K562 (cell line): ENCODE data around the gene CAPS. TPM values are rescaled to one million over a fixed set of nuclear protein-coding genes. Genes with fewer than 3 reads are reported as not detected.

ENCODE experiments used
- BCLAF1 ChIP-seq, 2 experiments: fragments of 450-650 bp in 1 of 2; IDR thresholded peaks; 2 replicates each; pipeline ENCODE4 v1.6.1; 2011 to 2017; ENCODE audit warnings: low read depth in 2 of 2, antibody characterized with exemption in 1 of 2, borderline replicate concordance in 1 of 2, low read length in 1 of 2, mild to moderate bottlenecking in 1 of 2, mixed read lengths in 1 of 2; ENCODE audit not compliant: control insufficient read depth in 1 of 2
- BRD4 ChIP-seq: fragments of 200-600 bp; sonication (generic); IDR thresholded peaks from 2 replicates; pipeline ENCODE4 v1.6.1; 2017; ENCODE audit warnings: inconsistent platforms
- GABPB2 ChIP-seq: fragments of 250-450 bp; sonication (Bioruptor Pico); conservative IDR thresholded peaks from 2 replicates; pipeline ENCODE4 v1.5.1; 2021; ENCODE audit warnings: mild to moderate bottlenecking
- GTF2F1 ChIP-seq: IDR thresholded peaks from 2 replicates; pipeline ENCODE4 v1.6.1; 2011; ENCODE audit warnings: low read depth, low read length, improper control_type of control experiment
- NRF1 ChIP-seq, 2 experiments: fragments of 450-650 bp; IDR thresholded peaks in 1 of 2; conservative IDR thresholded peaks in 1 of 2; 2 replicates each; pipeline ENCODE4 v1.6.1; 2014; ENCODE audit warnings: mild to moderate bottlenecking in 2 of 2
- RBM14 ChIP-seq: fragments of 200-400 bp; formaldehyde crosslinking; IDR thresholded peaks from 2 replicates; pipeline ENCODE4 v1.6.1; 2018; ENCODE audit warnings: low read depth, mild to moderate bottlenecking, low read length, moderate library complexity, borderline replicate concordance; ENCODE audit not compliant: insufficient read depth
- RNF2 ChIP-seq: sonication (generic); IDR thresholded peaks from 2 replicates; pipeline ENCODE4 v1.6.1; 2016
- TAF15 ChIP-seq: fragments of 200-400 bp; formaldehyde crosslinking; IDR thresholded peaks from 2 replicates; pipeline ENCODE4 v1.6.1; 2017; ENCODE audit warnings: mild to moderate bottlenecking, low read depth, low read length, moderate library complexity
- TAF7 ChIP-seq: fragments of 450-650 bp; IDR thresholded peaks from 2 replicates; pipeline ENCODE4 v1.6.1; 2016; ENCODE audit warnings: missing genetic modification characterization, missing compliant biosample characterization
- TCFL5 ChIP-seq: fragments of 250-450 bp; sonication (Bioruptor Pico); conservative IDR thresholded peaks from 2 replicates; pipeline ENCODE4 v1.6.1; 2021; ENCODE audit warnings: mild to moderate bottlenecking, moderate library complexity, matching md5 sums
- TFE3 ChIP-seq: fragments of 450-650 bp; formaldehyde crosslinking; IDR thresholded peaks from 2 replicates; pipeline ENCODE4 v1.4.0; 2020; ENCODE audit warnings: mild to moderate bottlenecking, mixed read lengths
- ZNF407 ChIP-seq: fragments of 450-650 bp; IDR thresholded peaks from 2 replicates; pipeline ENCODE4 v1.6.1; 2016; ENCODE audit warnings: low read depth
- polyA plus RNA-seq, 8 experiments: library from polyadenylated mRNA; depleted of rRNA in 4 of 8; stranded (reverse) in 5 of 8; unstranded in 3 of 8; fragments of >200 nt; fragmentation: Nextera tagmentation in 2 of 8; fragmentation: Illumina TruSeq in 1 of 8; extraction: Ambion mirVana in 2 of 8; extraction: Trizol in 1 of 8; gene quantifications; 2 replicates each; pipeline versions ENCODE4 v1.2.1 to v1.2.3, GENCODE V29; 2011 to 2014; ENCODE audit warnings: inconsistent platforms in 1 of 8, missing spikeins in 1 of 8
- total RNA-seq, 7 experiments: library from RNA; depleted of rRNA in 6 of 7; stranded (reverse); fragments of >200 nt in 6 of 7; fragmentation: Illumina TruSeq in 2 of 7; extraction: Trizol in 2 of 7; gene quantifications; 2 replicates each; pipeline versions ENCODE4 v1.2.1 to v1.2.3, GENCODE V29; 2011 to 2021; ENCODE audit warnings: low replicate concordance in 1 of 7
- TF ChIP-seq, protein P1 (sequence below): sonication (generic); formaldehyde crosslinking; IDR thresholded peaks from 2 replicates; pipeline ENCODE4 v1.8.0; 2022; ENCODE audit warnings: mild to moderate bottlenecking, low read depth, missing genetic modification reagents

Gene CAPS
- total and polyA plus RNA-seq, 9 of the 15 experiments (the other 6 are each of a cell fraction or from before 2014, with no cell fraction given) = 0.15 to 4.0 (median 0.91) TPM

DNA sequence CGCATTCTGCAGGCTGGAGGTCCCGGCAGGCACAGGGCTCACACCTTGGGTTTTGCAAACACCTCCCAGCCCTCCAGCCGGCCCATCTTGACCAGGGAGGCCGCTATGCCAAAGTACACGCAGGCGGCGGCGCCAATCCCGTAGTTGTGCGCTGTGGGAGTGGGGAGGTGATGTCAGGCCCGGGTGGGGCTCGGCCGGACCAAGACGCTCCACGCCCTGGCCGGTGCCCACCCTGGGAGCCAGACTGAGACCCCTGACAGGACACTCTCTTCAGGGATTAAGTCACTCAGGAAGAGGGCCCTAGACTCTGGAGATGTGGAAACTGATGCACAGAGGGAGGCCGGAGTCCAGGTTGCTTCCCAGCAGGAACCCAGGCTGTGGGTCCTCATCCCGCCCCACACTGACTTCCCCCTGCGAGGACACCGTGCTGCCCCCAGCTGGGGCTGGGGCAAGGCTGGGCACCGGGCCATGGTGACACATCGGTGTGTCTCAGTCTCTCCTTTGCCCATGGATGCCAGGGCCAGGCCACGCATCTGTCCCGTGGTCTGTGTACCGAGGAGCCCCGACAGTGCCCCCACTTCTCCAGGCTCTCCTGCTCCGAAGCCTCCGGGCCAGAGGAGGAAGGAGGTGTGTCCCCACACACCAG lies 19.2 kb upstream of the CAPS start (continued):
- TF ChIP-seq BCLAF1 (IDR thresholded peaks at IDR 0.05; ENCODE audit: borderline replicate concordance in 1 of 2, control insufficient read depth in 1 of 2, low read depth in 2 of 2, low read length in 1 of 2) (no peak), NRF1 (conservative IDR thresholded peaks at IDR 0.05 in 1 of 2, IDR thresholded peaks at IDR 0.05 in 1 of 2) (peak in 1 of 2 experiments; percentile 3; a peak in 1 of 4 replicates), TCFL5 (CRISPR knock-in tag) (no peak), ZNF407 (no peak), TFE3 (no peak), GTF2F1 (no peak), GABPB2 (CRISPR knock-in tag) (no peak), RBM14 (no peak), RNF2 (no peak), TAF15 (no peak), TAF7 (tag) (no peak), BRD4 (no peak)
- TF ChIP-seq, protein P1, sequence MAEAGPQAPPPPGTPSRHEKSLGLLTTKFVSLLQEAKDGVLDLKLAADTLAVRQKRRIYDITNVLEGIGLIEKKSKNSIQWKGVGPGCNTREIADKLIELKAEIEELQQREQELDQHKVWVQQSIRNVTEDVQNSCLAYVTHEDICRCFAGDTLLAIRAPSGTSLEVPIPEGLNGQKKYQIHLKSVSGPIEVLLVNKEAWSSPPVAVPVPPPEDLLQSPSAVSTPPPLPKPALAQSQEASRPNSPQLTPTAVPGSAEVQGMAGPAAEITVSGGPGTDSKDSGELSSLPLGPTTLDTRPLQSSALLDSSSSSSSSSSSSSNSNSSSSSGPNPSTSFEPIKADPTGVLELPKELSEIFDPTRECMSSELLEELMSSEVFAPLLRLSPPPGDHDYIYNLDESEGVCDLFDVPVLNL = no peak
